ENCODE measurements around the gene AGBL1. TPM values are rescaled to one million over a fixed set of nuclear protein-coding genes. Genes with fewer than 3 reads are reported as not detected.
A peak's percentile ranks its signal among the peaks of the same experiment; 100 is the strongest.

The AGBL1 gene
- total RNA-seq, 2 donors from 2014 or later, result not detected

- H3K27ac Mint-ChIP-seq, result no peak overlapping the region
- no peaks in the 10 kb centered on the region for H3K9me3 Mint-ChIP-seq
- no peaks in the 10 kb centered on the region for H3K36me3 Mint-ChIP-seq
- DNase-seq (ENCODE audit: low spot score in 2 of 2), result no peak
- ATAC-seq, result no peak
Measured at GRCh38 chr15:86623236-86623635, 543.6 kb downstream of the AGBL1 start.

- Mint-ChIP-seq H3K27ac (peak overlapping the region in 1 of 2 donors; percentile 46), H3K9me3 (no peaks in the 10 kb centered on the region), H3K36me3 (no peaks in the 10 kb centered on the region)
- DNase-seq (ENCODE audit: low spot score in 2 of 2) (peak; percentile 69 to 83), ATAC-seq (peak; percentile 100)
Measured at GRCh38 chr15:86624261-86625036, 544.8 kb downstream of the AGBL1 start.

GRCh38 chr15:86629409-86630356, 550.0 kb downstream of the AGBL1 start:
- no peak overlapping the region for H3K27ac Mint-ChIP-seq
- H3K9me3 Mint-ChIP-seq, result no peaks in the 10 kb centered on the region
- H3K36me3 Mint-ChIP-seq, result no peaks in the 10 kb centered on the region
- DNase-seq (ENCODE audit: low spot score in 2 of 2), result no peak
- no peak for ATAC-seq

GRCh38 chr15:86630946-86631345, 551.3 kb downstream of the AGBL1 start:
- Mint-ChIP-seq H3K9me3 (no peaks in the 10 kb centered on the region), H3K27ac (no peak overlapping the region)
- no peak for DNase-seq (ENCODE audit: low spot score in 2 of 2)

GRCh38 chr15:86634146-86634545, 554.5 kb downstream of the AGBL1 start:
- Mint-ChIP-seq H3K9me3 (peaks cover 8 to 10% of the 10 kb centered on the region in 2 donors), H3K27ac (no peak overlapping the region), H3K36me3 (no peaks in the 10 kb centered on the region)
- ATAC-seq, result no peak
- no peak for DNase-seq (ENCODE audit: low spot score in 2 of 2)

More at GRCh38 chr15:86630946-86631345, 551.3 kb downstream of the AGBL1 start:
- no peaks in the 10 kb centered on the region for H3K36me3 Mint-ChIP-seq
- ATAC-seq, result no peak

GRCh38 chr15:86634992-86635638, 555.4 kb downstream of the AGBL1 start:
- DNase-seq (ENCODE audit: low spot score in 2 of 2) (no peak), ATAC-seq (no peak)
- Mint-ChIP-seq H3K27ac (no peak overlapping the region), H3K36me3 (no peaks in the 10 kb centered on the region), H3K9me3 (peaks cover 8 to 10% of the 10 kb centered on the region in 2 donors)

- DNase-seq (ENCODE audit: low spot score in 2 of 2) (no peak), ATAC-seq (no peak)
- Mint-ChIP-seq H3K27ac (no peak overlapping the region), H3K36me3 (peaks cover 0 to 8% of the 10 kb centered on the region in 2 donors), H3K9me3 (peaks cover 0 to 3% of the 10 kb centered on the region in 2 donors)
Measured at GRCh38 chr15:86644339-86644738, 564.7 kb downstream of the AGBL1 start.

GRCh38 chr15:86645925-86646500, 566.3 kb downstream of the AGBL1 start:
- no peak for ATAC-seq
- H3K36me3 Mint-ChIP-seq, result peaks cover 0 to 8% of the 10 kb centered on the region in 2 donors
- no peak for DNase-seq (ENCODE audit: low spot score in 2 of 2)
- H3K9me3 Mint-ChIP-seq, result peaks cover 0 to 7% of the 10 kb centered on the region in 2 donors
- peak overlapping the region in 1 of 2 donors; percentile 26 for H3K27ac Mint-ChIP-seq

- DNase-seq (ENCODE audit: low spot score in 2 of 2) (no peak), ATAC-seq (peak; percentile 62 to 66)
- H3K27ac Mint-ChIP-seq, result no peak overlapping the region
- H3K36me3 Mint-ChIP-seq, result peaks cover 0 to 8% of the 10 kb centered on the region in 2 donors
- peaks cover 4 to 13% of the 10 kb centered on the region in 2 donors for H3K9me3 Mint-ChIP-seq
Measured at GRCh38 chr15:86647810-86648440, 568.3 kb downstream of the AGBL1 start.

- no peak overlapping the region for H3K27ac Mint-ChIP-seq
Measured at GRCh38 chr15:86649277-86649676, 569.6 kb downstream of the AGBL1 start.

GRCh38 chr15:86650094-86650493, 570.4 kb downstream of the AGBL1 start:
- ATAC-seq, result peak in 1 of 2 donors; percentile 41
- Mint-ChIP-seq H3K27ac (peak overlapping the region in 1 of 2 donors; percentile 54), H3K36me3 (peaks cover 0 to 8% of the 10 kb centered on the region in 2 donors), H3K9me3 (peaks cover 4 to 13% of the 10 kb centered on the region in 2 donors)
- DNase-seq (ENCODE audit: low spot score in 2 of 2), result no peak

More at GRCh38 chr15:86649277-86649676, 569.6 kb downstream of the AGBL1 start:
- ATAC-seq (peak; percentile 66 to 79), DNase-seq (ENCODE audit: low spot score in 2 of 2) (no peak)
- peaks cover 0 to 8% of the 10 kb centered on the region in 2 donors for H3K36me3 Mint-ChIP-seq
- H3K9me3 Mint-ChIP-seq, result peaks cover 4 to 13% of the 10 kb centered on the region in 2 donors

- peak overlapping the region in 1 of 2 donors; percentile 64 for H3K27ac Mint-ChIP-seq
- DNase-seq (ENCODE audit: low spot score in 2 of 2), result no peak
- ATAC-seq, result peak; percentile 51 to 82
- no peaks in the 10 kb centered on the region for H3K36me3 Mint-ChIP-seq
- H3K9me3 Mint-ChIP-seq, result peaks cover 10% of the 10 kb centered on the region in 2 donors
Measured at GRCh38 chr15:86653344-86654197, 573.9 kb downstream of the AGBL1 start.

- DNase-seq (ENCODE audit: low spot score in 2 of 2) (no peak), ATAC-seq (no peak)
- H3K27ac Mint-ChIP-seq, result peak overlapping the region in 1 of 2 donors; percentile 64
- peaks cover 10% of the 10 kb centered on the region in 2 donors for H3K9me3 Mint-ChIP-seq
- no peaks in the 10 kb centered on the region for H3K36me3 Mint-ChIP-seq
Measured at GRCh38 chr15:86654501-86654900, 574.8 kb downstream of the AGBL1 start.

GRCh38 chr15:86657305-86657704, 577.6 kb downstream of the AGBL1 start:
- no peak overlapping the region for H3K27ac Mint-ChIP-seq
- H3K9me3 Mint-ChIP-seq, result peaks cover 0 to 5% of the 10 kb centered on the region in 2 donors
- ATAC-seq (no peak), DNase-seq (ENCODE audit: low spot score in 2 of 2) (no peak)
- no peaks in the 10 kb centered on the region for H3K36me3 Mint-ChIP-seq
